B cell (primary cell): ENCODE measurements around the gene FDXACB1. TPM values are rescaled to one million over a fixed set of nuclear protein-coding genes. Genes with fewer than 3 reads are reported as not detected.

Source experiments
- ATAC-seq: fragments of 200-7000 bp; cut with Tn5 transposase; one replicate; pipeline ENCODE4 v1.10.0; 2021; ENCODE audit warnings: low read depth, mild to moderate bottlenecking, moderate number of reproducible peaks, moderate library complexity
- CTCF ChIA-PET: fragments of 350-600 bp; sonication (Branson Sonifier 250); formaldehyde crosslinking; loops from one replicate; lab custom pipeline; 2021; ENCODE audit warnings: antibody characterized with exemption, inconsistent platforms; lab: Charles Lee
- POLR2A ChIA-PET: fragments of 350-600 bp; sonication (Branson Sonifier 250); formaldehyde crosslinking; loops from one replicate; lab custom pipeline; 2021; ENCODE audit warnings: antibody characterized with exemption; lab: Charles Lee
- DNase-seq: peaks from one replicate; pipeline ENCODE4 v3.0.0; 2013
- H2AFZ ChIP-seq: 2 replicates; pipeline ENCODE4 v1.6.1; 2012; ENCODE audit warnings: mild to moderate bottlenecking, low read depth, low read length; ENCODE audit not compliant: insufficient read depth, poor library complexity, severe bottlenecking
- H3K27ac ChIP-seq, 2 donors: 1 replicate in 1 of 2; 2 replicates in 1 of 2; pipeline ENCODE4 v1.5.1; 2012 to 2013; ENCODE audit warnings: low read length in 2 of 2, mild to moderate bottlenecking in 2 of 2, moderate library complexity in 1 of 2
- H3K27me3 ChIP-seq, 4 experiments: fragments of 200-600 bp in 1 of 4; sonication (generic) in 1 of 4; replicated peaks in 1 of 4; 1 replicate in 2 of 4; 2 replicates in 2 of 4; pipeline versions ENCODE4 v1.6.1 to v1.7.0; 2013 to 2016; ENCODE audit warnings: low read length in 3 of 4, mild to moderate bottlenecking in 2 of 4, mixed read lengths in 1 of 4, moderate library complexity in 1 of 4; ENCODE audit not compliant: insufficient read depth in 4 of 4, control insufficient read depth in 3 of 4; ENCODE audit errors: control extremely low read depth in 1 of 4
- H3K36me3 ChIP-seq, 2 experiments: replicated peaks in 1 of 2; 1 replicate in 1 of 2; 2 replicates in 1 of 2; pipeline versions ENCODE4 v1.6.1 to v1.7.1; 2013; ENCODE audit warnings: low read length in 1 of 2; ENCODE audit not compliant: insufficient read depth in 2 of 2, control insufficient read depth in 1 of 2; ENCODE audit errors: control extremely low read depth in 1 of 2, extremely low read depth in 1 of 2
- H3K4me1 ChIP-seq, 2 donors: fragments of 200-600 bp in 1 of 2; sonication (generic) in 1 of 2; 1 replicate in 1 of 2; 2 replicates in 1 of 2; pipeline versions ENCODE4 v1.5.1 to v1.6.1; 2013 to 2017; ENCODE audit warnings: low read length in 2 of 2; ENCODE audit not compliant: control insufficient read depth in 2 of 2, insufficient read depth in 2 of 2
- H3K4me2 ChIP-seq: replicated peaks from 2 replicates; pipeline ENCODE3; 2012; ENCODE audit warnings: mild to moderate bottlenecking, low read depth, low read length; ENCODE audit not compliant: poor library complexity, severe bottlenecking
- H3K4me3 ChIP-seq, 5 experiments: fragments of 200-600 bp in 1 of 5; sonication (generic) in 1 of 5; 1 replicate in 3 of 5; 2 replicates in 2 of 5; pipeline versions ENCODE4 v1.5.1 to v1.7.0; 2011 to 2016; ENCODE audit warnings: low read length in 4 of 5, mild to moderate bottlenecking in 4 of 5, low read depth in 2 of 5, control low read depth in 1 of 5, moderate library complexity in 1 of 5; ENCODE audit not compliant: insufficient read depth in 1 of 5; ENCODE audit errors: control extremely low read depth in 1 of 5, extremely low read depth in 1 of 5
- H3K79me2 ChIP-seq: fragments of 200-600 bp; sonication (generic); one replicate; pipeline ENCODE4 v1.6.0; 2016; ENCODE audit warnings: low read length; ENCODE audit not compliant: control insufficient read depth, insufficient read depth
- H3K9ac ChIP-seq: fragments of 200-600 bp; sonication (generic); 2 replicates; pipeline ENCODE4 v1.6.1; 2017; ENCODE audit warnings: mild to moderate bottlenecking, low read length, moderate library complexity
- H3K9me3 ChIP-seq, 3 donors: one replicate each; pipeline versions ENCODE4 v1.6.1 to v1.7.1; 2013; ENCODE audit warnings: low read length in 2 of 3; ENCODE audit not compliant: control insufficient read depth in 2 of 3, insufficient read depth in 1 of 3; ENCODE audit errors: control extremely low read depth in 1 of 3
- H4K20me1 ChIP-seq: 2 replicates; pipeline ENCODE4 v1.6.0; 2012; ENCODE audit warnings: mild to moderate bottlenecking, low read length; ENCODE audit not compliant: insufficient read depth, control insufficient read depth, poor library complexity, severe bottlenecking
- H3K27ac Mint-ChIP-seq: one replicate; pipeline ENCODE4 v1.8.0; 2021; ENCODE audit warnings: mixed read lengths
- H3K27me3 Mint-ChIP-seq: one replicate; pipeline ENCODE4 v1.8.0; 2021; ENCODE audit warnings: mixed read lengths
- H3K4me1 Mint-ChIP-seq: one replicate; pipeline ENCODE4 v1.8.0; 2021; ENCODE audit warnings: mixed read lengths
- H3K4me3 Mint-ChIP-seq: one replicate; pipeline ENCODE4 v1.8.0; 2021; ENCODE audit warnings: mixed read lengths
- H3K9me3 Mint-ChIP-seq: one replicate; pipeline ENCODE4 v1.8.0; 2022; ENCODE audit warnings: mixed read lengths; ENCODE audit not compliant: insufficient read depth
- CTCF ChIP-seq: fragments of 200-600 bp; IDR thresholded peaks from one replicate; pipeline ENCODE4 v1.8.0; 2022; ENCODE audit warnings: antibody characterized with exemption, mild to moderate bottlenecking
- EZH2 ChIP-seq: IDR thresholded peaks from 2 replicates; pipeline ENCODE4 v1.6.1; 2012; ENCODE audit warnings: borderline replicate concordance, low read depth, mild to moderate bottlenecking, moderate library complexity, low read length; ENCODE audit not compliant: insufficient read depth, poor library complexity, severe bottlenecking
- WGBS: methylation state at CpG from one replicate; pipeline ENCODE4 v1.1.5; 2013; ENCODE audit warnings: missing lambda C conversion rate; ENCODE audit not compliant: insufficient coverage; 5-methylcytosine and 5-hydroxymethylcytosine counted together
- intact Hi-C: fragments of 100-400 bp; cut with micrococcal nuclease; formaldehyde crosslinking; loops from one replicate; pipeline ENCODE4 v1.10.0; 2022
- polyA plus RNA-seq: library from polyadenylated mRNA; depleted of rRNA; stranded (reverse); fragments of >200 nt; gene quantifications from 2 replicates; pipeline ENCODE4 v1.2.3, GENCODE V29; 2012
- total RNA-seq, 2 donors: library from RNA; stranded (reverse); fragments of 120-200 nt in 1 of 2; gene quantifications; 1 replicate in 1 of 2; 2 replicates in 1 of 2; pipeline versions ENCODE4 v1.2.3 to v1.2.4, GENCODE V29; 2013 to 2022

The FDXACB1 gene
- total and polyA plus RNA-seq, 2 donors (not counting 1 experiment from before 2014, with no cell fraction given): 3.1 to 4.0 TPM

- Mint-ChIP-seq H3K27ac (no peak overlapping the region), H3K27me3 (no peaks in the 10 kb centered on the region), H3K9me3 (no peaks in the 10 kb centered on the region), H3K4me3 (no peak overlapping the region), H3K4me1 (no peaks in the 10 kb centered on the region)
- no CpG with 5 or more reads among the region's 2 CpGs for WGBS
- Histone ChIP-seq H2AFZ (no peak overlapping the region), H3K4me3 (no peak overlapping the region), H3K79me2 (no peaks in the 10 kb centered on the region), H3K27ac (no peak overlapping the region), H3K9ac (no peak overlapping the region), H3K4me2 (no peak overlapping the region), H3K9me3 (peaks cover 0 to 2% (median 0%) of the 10 kb centered on the region in 3 donors), H4K20me1 (no peaks in the 10 kb centered on the region), H3K27me3 (no peaks in the 10 kb centered on the region), H3K36me3 (peaks cover 11 to 38% of the 10 kb centered on the region in 2 experiments), H3K4me1 (no peaks in the 10 kb centered on the region)
- TF ChIP-seq EZH2 (no peak), CTCF (no peak)
- intact Hi-C loops: no loop called here
- ChIA-PET POLR2A (no interaction called here), CTCF (interaction anchor here (1.6 kb wide), 1 partner anchor 9 kb away, joined by 3 read pairs; no protein-coding TSS in a partner anchor)
- DNase-seq (no peak), ATAC-seq (no peak)
Measured at GRCh38 chr11:111852103-111852502, 26.9 kb downstream of the FDXACB1 start.

- TF ChIP-seq CTCF: no peak
- no peak for TF ChIP-seq EZH2
- no peak for DNase-seq
- Mint-ChIP-seq H3K9me3 (no peaks in the 10 kb centered on the region), H3K4me1 (no peaks in the 10 kb centered on the region), H3K27me3 (no peaks in the 10 kb centered on the region), H3K27ac (no peak overlapping the region), H3K4me3 (no peak overlapping the region)
- Histone ChIP-seq H2AFZ (no peak overlapping the region), H4K20me1 (no peaks in the 10 kb centered on the region), H3K9me3 (peaks cover 0 to 2% (median 0%) of the 10 kb centered on the region in 3 donors), H3K4me3 (no peak overlapping the region), H3K27me3 (no peaks in the 10 kb centered on the region), H3K36me3 (peaks cover 11 to 38% of the 10 kb centered on the region in 2 experiments), H3K79me2 (no peaks in the 10 kb centered on the region), H3K4me2 (no peak overlapping the region), H3K27ac (no peak overlapping the region), H3K4me1 (no peaks in the 10 kb centered on the region), H3K9ac (no peak overlapping the region)
- no peak for ATAC-seq
- intact Hi-C loops: no loop called here
- ChIA-PET CTCF (interaction anchor here (1.2 to 1.6 kb wide), 3 partner anchors 8 to 13 kb away, joined by 3 read pairs; no protein-coding TSS in a partner anchor), POLR2A (no interaction called here)
Measured at GRCh38 chr11:111851636-111852035, 27.3 kb downstream of the FDXACB1 start.
